Muscle layer of colon (tissue), 2 donors: Measurements from ENCODE around the gene ECM1.

Experiments used
- H3K27ac ChIP-seq: one replicate; pipeline ENCODE4 v1.7.0; 2013; ENCODE audit warnings: low read depth, mild to moderate bottlenecking, low read length, moderate library complexity
- H3K27me3 ChIP-seq, 2 donors: one replicate each; pipeline ENCODE4 v1.7.0; 2013; ENCODE audit warnings: low read length in 2 of 2, mild to moderate bottlenecking in 2 of 2; ENCODE audit not compliant: insufficient read depth in 2 of 2, control insufficient read depth in 1 of 2
- H3K36me3 ChIP-seq: one replicate; pipeline ENCODE4 v1.7.0; 2013; ENCODE audit warnings: mild to moderate bottlenecking, low read length; ENCODE audit not compliant: insufficient read depth
- H3K4me1 ChIP-seq: one replicate; pipeline ENCODE4 v1.7.0; 2013; ENCODE audit warnings: mild to moderate bottlenecking, low read length; ENCODE audit not compliant: insufficient read depth
- H3K4me3 ChIP-seq, 2 donors: one replicate each; pipeline ENCODE4 v1.7.0; 2013; ENCODE audit warnings: low read length in 2 of 2, low read depth in 1 of 2, mild to moderate bottlenecking in 1 of 2, moderate library complexity in 1 of 2
- H3K9ac ChIP-seq: one replicate; pipeline ENCODE4 v1.7.0; 2013; ENCODE audit warnings: low read length
- H3K9me3 ChIP-seq: one replicate; pipeline ENCODE4 v1.7.0; 2013; ENCODE audit warnings: mild to moderate bottlenecking, low read length
- donor health status: abdominal sarcoma.
- donor health status: Adenocarcinoma of cecum.

ECM1 gene

DNA sequence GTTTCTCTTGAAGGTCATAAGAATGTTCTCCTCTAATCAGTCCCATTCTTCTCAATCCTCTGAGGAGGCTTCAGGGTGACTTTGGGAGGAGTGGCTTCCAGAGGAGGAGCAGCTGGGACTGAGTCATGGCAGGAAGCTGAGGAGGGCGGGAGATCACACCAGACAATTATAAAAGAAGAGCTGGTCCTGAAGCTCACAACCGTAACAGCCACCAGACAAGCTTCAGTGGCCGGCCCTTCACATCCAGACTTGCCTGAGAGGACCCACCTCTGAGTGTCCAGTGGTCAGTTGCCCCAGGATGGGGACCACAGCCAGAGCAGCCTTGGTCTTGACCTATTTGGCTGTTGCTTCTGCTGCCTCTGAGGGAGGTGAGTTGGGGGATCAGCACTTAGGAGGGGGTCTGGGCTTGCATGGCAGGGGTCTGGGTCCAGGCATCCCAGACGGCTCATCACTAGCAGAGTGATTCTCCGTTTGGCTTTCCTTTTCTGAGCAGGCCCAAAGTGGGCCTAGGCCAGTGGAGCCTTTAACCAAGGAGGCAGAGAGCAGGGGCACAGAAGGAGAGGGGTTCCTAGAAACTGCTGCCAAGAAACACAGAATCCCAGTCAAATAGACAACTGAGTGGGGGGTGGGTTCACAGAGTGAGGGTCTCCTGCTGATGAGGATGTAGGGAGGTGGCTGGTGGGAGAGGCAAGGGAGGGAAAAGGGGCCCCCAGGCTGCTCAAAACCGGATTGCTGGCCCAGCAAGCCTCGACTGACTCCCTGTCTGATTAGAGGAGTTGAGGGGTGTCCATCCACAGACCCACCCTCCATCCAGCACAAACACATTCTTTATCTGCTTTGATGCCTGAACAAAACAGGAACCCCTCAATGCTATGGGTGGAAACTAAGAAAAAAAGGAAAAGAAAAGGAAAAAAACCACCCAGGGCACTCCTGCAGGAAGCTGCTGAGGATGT lies at the start of gene ECM1:
ECM1 (plus strand) TSS at position 198 of the 953 bp plus-strand sequence; CDS start at position 299, 101 bp downstream.
- Histone ChIP-seq H3K27ac (peak within 1 kb of the TSS; percentile 63), H3K9ac (peak within 1 kb of the TSS; percentile 65)

DNA sequence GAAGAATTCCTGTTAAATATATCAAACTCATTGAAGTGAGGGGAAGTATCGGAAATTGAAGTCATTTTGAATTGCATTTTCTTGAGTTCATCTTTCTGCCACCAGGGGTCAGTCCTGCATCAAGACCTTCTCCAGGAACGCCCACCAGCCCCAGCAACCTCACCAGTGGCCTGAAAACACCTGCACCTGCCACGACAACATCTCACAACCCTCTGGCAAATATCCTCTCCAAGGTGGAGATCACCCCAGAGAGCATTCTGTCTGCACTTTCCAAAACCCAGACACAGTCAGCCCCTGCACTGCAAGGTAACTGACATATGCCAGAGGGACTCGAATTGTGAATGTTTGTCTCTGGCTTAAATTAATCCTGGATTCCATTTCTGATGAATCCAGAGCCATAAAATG lies 43.5 kb upstream of the ECM1 start:
- peaks cover 33% of the 10 kb centered on the region for H3K36me3 ChIP-seq

More for the DNA sequence above, at the start of gene ECM1:
- peaks cover 10% of the 10 kb centered on the region for H3K4me1 ChIP-seq
- no peaks in the 10 kb centered on the region for H3K9me3 ChIP-seq
- peak within 1 kb of the TSS in 1 of 2 donors; percentile 58 for H3K4me3 ChIP-seq
- peaks cover 35% of the 10 kb centered on the region for H3K36me3 ChIP-seq
- no peaks in the 10 kb centered on the region for H3K27me3 ChIP-seq

GRCh38 chr1:150466964-150467363 lies 40.9 kb upstream of the ECM1 start:
- Histone ChIP-seq H3K9ac (no peak overlapping the region), H3K27me3 (no peaks in the 10 kb centered on the region), H3K27ac (no peak overlapping the region), H3K4me1 (no peaks in the 10 kb centered on the region), H3K9me3 (no peaks in the 10 kb centered on the region), H3K36me3 (peaks cover 48% of the 10 kb centered on the region), H3K4me3 (no peak overlapping the region)

More for the DNA sequence above, 43.5 kb upstream of the ECM1 start:
- no peak overlapping the region for H3K9ac ChIP-seq
- no peaks in the 10 kb centered on the region for H3K27me3 ChIP-seq
- no peaks in the 10 kb centered on the region for H3K4me1 ChIP-seq
- H3K4me3 ChIP-seq = no peak overlapping the region
- no peaks in the 10 kb centered on the region for H3K9me3 ChIP-seq
- H3K27ac ChIP-seq = no peak overlapping the region

DNA sequence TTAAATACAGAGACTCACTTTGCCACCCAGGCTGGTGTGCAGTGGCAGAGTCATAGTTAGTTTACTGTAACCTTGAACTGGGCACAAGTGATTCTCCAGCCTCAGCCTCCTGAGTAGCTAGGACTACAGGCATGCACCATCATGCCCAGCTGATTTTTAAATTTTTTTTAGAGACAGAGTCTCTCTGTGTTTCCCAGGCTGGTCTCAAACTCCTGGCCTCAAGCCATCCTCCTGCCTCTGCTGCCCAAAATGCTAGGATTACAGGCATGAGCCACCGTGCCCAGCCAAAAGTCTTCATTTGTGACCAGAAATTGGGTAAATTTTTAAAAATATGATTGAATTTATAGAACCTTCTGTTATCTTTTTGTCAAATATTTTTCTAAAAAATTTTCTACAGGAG lies 38.6 kb upstream of the ECM1 start:
- Histone ChIP-seq H3K4me1 (no peaks in the 10 kb centered on the region), H3K27me3 (no peaks in the 10 kb centered on the region), H3K27ac (no peak overlapping the region), H3K9me3 (no peaks in the 10 kb centered on the region), H3K4me3 (no peak overlapping the region), H3K9ac (no peak overlapping the region), H3K36me3 (peaks cover 59% of the 10 kb centered on the region)

- no peak overlapping the region for H3K27ac ChIP-seq
- H3K4me3 ChIP-seq = no peak overlapping the region
- H3K9ac ChIP-seq = no peak overlapping the region
- H3K9me3 ChIP-seq = no peaks in the 10 kb centered on the region
- H3K36me3 ChIP-seq = peaks cover 33% of the 10 kb centered on the region
- peaks cover 8% of the 10 kb centered on the region for H3K4me1 ChIP-seq
- H3K27me3 ChIP-seq = no peaks in the 10 kb centered on the region
Measured at GRCh38 chr1:150472601-150473200, 35.2 kb upstream of the ECM1 start.

- Histone ChIP-seq H3K9me3 (no peaks in the 10 kb centered on the region), H3K27me3 (no peaks in the 10 kb centered on the region), H3K9ac (no peak overlapping the region), H3K36me3 (peaks cover 31% of the 10 kb centered on the region), H3K4me1 (peaks cover 9% of the 10 kb centered on the region), H3K4me3 (no peak overlapping the region), H3K27ac (no peak overlapping the region)
Measured at GRCh38 chr1:150473659-150474058, 34.2 kb upstream of the ECM1 start.

DNA sequence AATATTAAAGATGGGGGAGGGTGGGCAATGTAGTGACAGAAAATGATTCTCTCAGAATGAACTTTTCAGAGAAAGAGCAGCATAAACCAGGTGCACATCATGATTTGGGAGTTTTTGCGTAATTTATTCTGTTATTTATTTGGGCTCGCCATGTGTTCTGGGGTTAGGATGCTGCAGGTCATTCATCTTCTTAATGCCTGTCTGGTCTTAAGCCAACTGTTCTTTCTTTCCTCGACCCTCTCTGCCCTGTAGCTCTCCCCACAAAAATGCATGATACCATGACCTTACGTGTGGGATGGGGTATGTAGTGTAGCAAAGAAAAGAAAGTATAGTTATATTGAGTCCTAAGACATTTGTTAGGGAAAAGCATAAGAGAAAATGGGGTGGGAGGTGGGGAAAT lies 33.0 kb upstream of the ECM1 start:
- Histone ChIP-seq H3K27ac (no peak overlapping the region), H3K4me3 (no peak overlapping the region), H3K27me3 (no peaks in the 10 kb centered on the region), H3K9me3 (no peaks in the 10 kb centered on the region), H3K9ac (no peak overlapping the region), H3K4me1 (peaks cover 9% of the 10 kb centered on the region), H3K36me3 (peaks cover 31% of the 10 kb centered on the region)

DNA sequence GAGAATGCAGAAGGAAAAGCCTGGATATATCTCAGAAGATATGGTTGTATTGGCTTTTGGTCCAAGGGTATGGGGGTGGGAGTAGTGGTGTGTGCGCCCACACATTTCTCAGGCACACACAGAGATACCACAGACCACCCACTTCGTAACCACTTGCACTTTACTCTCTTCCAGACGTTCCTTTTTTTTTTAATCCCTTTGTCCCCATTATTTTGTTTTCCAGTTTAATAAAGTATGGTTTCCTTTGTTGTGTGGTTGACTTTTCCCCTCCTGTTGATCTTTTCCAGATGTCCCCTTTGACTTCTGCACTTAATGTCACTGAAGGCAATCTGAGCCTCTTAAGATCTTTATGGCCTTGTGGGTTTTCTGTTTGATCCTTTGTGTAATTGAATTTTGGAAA lies 31.2 kb upstream of the ECM1 start:
- no peaks in the 10 kb centered on the region for H3K27me3 ChIP-seq
- H3K36me3 ChIP-seq = peaks cover 14% of the 10 kb centered on the region
- no peak overlapping the region for H3K9ac ChIP-seq
- no peak overlapping the region for H3K4me3 ChIP-seq
- no peak overlapping the region for H3K27ac ChIP-seq
- H3K4me1 ChIP-seq = peaks cover 9% of the 10 kb centered on the region
- no peaks in the 10 kb centered on the region for H3K9me3 ChIP-seq

GRCh38 chr1:150477320-150477719 lies 30.6 kb upstream of the ECM1 start:
- Histone ChIP-seq H3K27ac (no peak overlapping the region), H3K4me1 (peaks cover 9% of the 10 kb centered on the region), H3K9me3 (no peaks in the 10 kb centered on the region)

GRCh38 chr1:150477733-150478132 lies 30.2 kb upstream of the ECM1 start:
- Histone ChIP-seq H3K4me3 (no peak overlapping the region), H3K9ac (no peak overlapping the region), H3K4me1 (peaks cover 9% of the 10 kb centered on the region), H3K27me3 (no peaks in the 10 kb centered on the region), H3K9me3 (no peaks in the 10 kb centered on the region), H3K36me3 (peaks cover 4% of the 10 kb centered on the region), H3K27ac (no peak overlapping the region)

More at GRCh38 chr1:150477320-150477719, 30.6 kb upstream of the ECM1 start:
- H3K9ac ChIP-seq = no peak overlapping the region
- H3K36me3 ChIP-seq = peaks cover 8% of the 10 kb centered on the region
- H3K4me3 ChIP-seq = no peak overlapping the region
- H3K27me3 ChIP-seq = no peaks in the 10 kb centered on the region

- Histone ChIP-seq H3K27ac (no peak overlapping the region), H3K27me3 (no peaks in the 10 kb centered on the region), H3K9me3 (no peaks in the 10 kb centered on the region), H3K4me3 (no peak overlapping the region), H3K36me3 (no peaks in the 10 kb centered on the region), H3K9ac (no peak overlapping the region), H3K4me1 (peaks cover 9% of the 10 kb centered on the region)
Measured at GRCh38 chr1:150479370-150479769, 28.5 kb upstream of the ECM1 start.
